Spleen (tissue), 7 donors: Measurements from ENCODE around the gene OR2AE1.

Experiments used
- CTCF ChIP-seq, 11 experiments: fragments of 200-600 bp in 7 of 11; fragments of 450-650 bp in 4 of 11; sonication (generic) in 4 of 11; IDR thresholded peaks in 8 of 11; conservative IDR thresholded peaks in 3 of 11; 1 replicate in 7 of 11; 2 replicates in 4 of 11; pipeline versions ENCODE4 v1.4.0 to v1.8.0; 2016 to 2021; ENCODE audit warnings: antibody characterized with exemption in 11 of 11, inconsistent platforms in 4 of 11, mild to moderate bottlenecking in 1 of 11
- POLR2A ChIP-seq, 3 donors: fragments of 450-650 bp; IDR thresholded peaks; one replicate each; pipeline ENCODE4 v1.5.1; 2017; ENCODE audit warnings: antibody characterized with exemption in 3 of 3, mild to moderate bottlenecking in 1 of 3
- POLR2AphosphoS5 ChIP-seq, 3 donors: sonication (generic); formaldehyde crosslinking; IDR thresholded peaks; one replicate each; pipeline ENCODE4 v1.5.1; 2017; ENCODE audit warnings: antibody characterized with exemption in 3 of 3
- donor health status: DM: no; HTN: no; CAD: no; lungs with moderate emphysema.
- donor health status: DM: no; HTN: no; CAD: no.
- donor health status: DM: no; HTN: no; CAD: no.

- TF ChIP-seq CTCF (IDR thresholded peaks at IDR 0.05 in 8 of 11, conservative IDR thresholded peaks at IDR 0.05 in 3 of 11) (no peak), POLR2A (IDR thresholded peaks at IDR 0.05) (no peak), POLR2AphosphoS5 (IDR thresholded peaks at IDR 0.05) (no peak)
Observed at GRCh38 chr7:99894738-99895137, 17.9 kb upstream of the OR2AE1 start.
